GM12878 (cell line): ENCODE data around the gene SLC15A1. TPM values are rescaled to one million over a fixed set of nuclear protein-coding genes. Genes with fewer than 3 reads are reported as not detected.

Source experiments
- ATAC-seq: fragments of 200-7000 bp; cut with Tn5 transposase; 3 replicates; pipeline ENCODE4 v1.9.1; 2020; ENCODE audit warnings: mild to moderate bottlenecking, moderate library complexity
- BruUV-seq: library from RNA; stranded (reverse); fragments of 400-500 nt; replicated peaks from 2 replicates; lab custom pipeline; 2021; lab: Mats Ljungman, UMichigan
- CTCF ChIA-PET: fragments of 300-600 bp; sonication (Branson Sonifier 250); formaldehyde crosslinking; extraction: SDS; loops from one replicate; lab custom pipeline; 2021; ENCODE audit warnings: inconsistent platforms; lab: Yijun Ruan, JAX
- POLR2A ChIA-PET: fragments of 350-600 bp; formaldehyde crosslinking; extraction: SDS; loops from one replicate; lab custom pipeline; 2021; ENCODE audit warnings: inconsistent platforms; lab: Charles Lee
- RAD21 ChIA-PET: fragments of 300-600 bp; sonication (Branson Sonifier 250); formaldehyde crosslinking; loops from one replicate; lab custom pipeline; 2023; ENCODE audit warnings: antibody characterized with exemption; ENCODE audit not compliant: unreplicated experiment; lab: Charles Lee
- SMC1A ChIA-PET: fragments of 300-600 bp; sonication (Branson Sonifier 250); formaldehyde crosslinking; loops from one replicate; lab custom pipeline; 2023; ENCODE audit not compliant: unreplicated experiment, uncharacterized antibody; lab: Charles Lee
- DNase-seq: peaks from one replicate; pipeline ENCODE4 v3.0.0-alpha.2; 2011; ENCODE audit warnings: low read depth, low spot score
- FAIRE-seq: peaks from 3 replicates; lab custom pipeline; 2011; peaks lifted over from hg19 to GRCh38; lab: Jason Lieb, UNC
- H2AFZ ChIP-seq: 2 replicates; pipeline ENCODE4 v1.6.0; 2011; ENCODE audit warnings: low read depth, low read length, control low read depth; ENCODE audit not compliant: control insufficient read depth
- H3K27ac ChIP-seq: 2 replicates; pipeline ENCODE4 v1.5.1; 2011; ENCODE audit warnings: control low read depth; ENCODE audit not compliant: control insufficient read depth, insufficient read depth
- H3K27me3 ChIP-seq, 2 experiments: replicated peaks in 1 of 2; 2 replicates each; pipeline versions ENCODE4 v1.6.0 to v1.6.1; 2011; ENCODE audit warnings: low read length in 1 of 2; ENCODE audit not compliant: control insufficient read depth in 2 of 2, insufficient read depth in 2 of 2
- H3K36me3 ChIP-seq, 2 experiments: 2 replicates each; pipeline ENCODE4 v1.5.1; 2011; ENCODE audit warnings: low read length in 1 of 2; ENCODE audit not compliant: control insufficient read depth in 2 of 2, insufficient read depth in 2 of 2
- H3K4me1 ChIP-seq: 2 replicates; pipeline ENCODE4 v1.6.1; 2011; ENCODE audit warnings: mild to moderate bottlenecking, low read length, moderate library complexity, mixed read lengths; ENCODE audit not compliant: control insufficient read depth, insufficient read depth
- H3K4me2 ChIP-seq: 2 replicates; pipeline ENCODE4 v1.6.0; 2011; ENCODE audit warnings: control low read depth; ENCODE audit not compliant: control insufficient read depth, insufficient read depth
- H3K4me3 ChIP-seq: fragments of 200-600 bp; sonication (generic); 2 replicates; pipeline ENCODE4 v1.5.1; 2016
- H3K79me2 ChIP-seq: 2 replicates; pipeline ENCODE4 v1.6.0; 2011; ENCODE audit warnings: low read length; ENCODE audit not compliant: control insufficient read depth, insufficient read depth
- H3K9ac ChIP-seq: 2 replicates; pipeline ENCODE4 v1.8.0; 2011; ENCODE audit warnings: low read length, control low read depth, mixed read lengths; ENCODE audit not compliant: control insufficient read depth, insufficient read depth
- H3K9me3 ChIP-seq: replicated peaks from 3 replicates; pipeline ENCODE4 v1.5.1; 2011; ENCODE audit warnings: mild to moderate bottlenecking, low read length; ENCODE audit not compliant: control insufficient read depth, insufficient read depth
- H4K20me1 ChIP-seq: 2 replicates; pipeline ENCODE4 v1.6.0; 2011; ENCODE audit not compliant: control insufficient read depth, insufficient read depth
- BCL11A ChIP-seq: IDR thresholded peaks from 2 replicates; pipeline ENCODE4 v1.6.1; 2011; ENCODE audit warnings: low read depth, low read length
- BRCA1 ChIP-seq: IDR thresholded peaks from 2 replicates; pipeline ENCODE4 v1.6.1; 2011; ENCODE audit warnings: low read depth, low read length, improper control_type of control experiment
- CBX5 ChIP-seq: sonication (generic); IDR thresholded peaks from 2 replicates; pipeline ENCODE4 v1.6.1; 2016; ENCODE audit warnings: low read depth, moderate library complexity, mild to moderate bottlenecking, inconsistent platforms
- CTCF ChIP-seq, 3 experiments: IDR thresholded peaks in 2 of 3; conservative IDR thresholded peaks in 1 of 3; 2 replicates each; pipeline ENCODE4 v1.5.1; 2011; ENCODE audit warnings: low read depth in 3 of 3, low read length in 3 of 3, mild to moderate bottlenecking in 3 of 3, control low read depth in 2 of 3, moderate library complexity in 2 of 3, inconsistent platforms in 1 of 3, mixed read lengths in 1 of 3; ENCODE audit not compliant: control insufficient read depth in 2 of 3, insufficient read depth in 1 of 3; ENCODE audit errors: extremely low read depth in 1 of 3
- FOXM1 ChIP-seq: IDR thresholded peaks from 2 replicates; pipeline ENCODE4 v1.6.1; 2012; ENCODE audit warnings: low read depth, mild to moderate bottlenecking, inconsistent platforms, low read length, moderate library complexity
- MEF2A ChIP-seq: IDR thresholded peaks from 2 replicates; pipeline ENCODE4 v1.6.1; 2011; ENCODE audit warnings: low read depth, mild to moderate bottlenecking, low read length, moderate library complexity; ENCODE audit not compliant: insufficient read depth
- MLLT1 ChIP-seq: fragments of 450-650 bp; IDR thresholded peaks from 2 replicates; pipeline ENCODE4 v1.6.1; 2016; ENCODE audit warnings: mild to moderate bottlenecking
- NR2C2 ChIP-seq: IDR thresholded peaks from 2 replicates; pipeline ENCODE4 v1.6.1; 2011; ENCODE audit warnings: borderline replicate concordance, low read depth; ENCODE audit not compliant: control insufficient read depth, insufficient read length
- PAX8 ChIP-seq: fragments of 450-650 bp; IDR thresholded peaks from 2 replicates; pipeline ENCODE4 v1.6.1; 2017; ENCODE audit warnings: mild to moderate bottlenecking, moderate library complexity
- PML ChIP-seq: IDR thresholded peaks from 2 replicates; pipeline ENCODE4 v1.6.1; 2012; ENCODE audit warnings: low read length, inconsistent platforms
- POLR2AphosphoS5 ChIP-seq: IDR thresholded peaks from 2 replicates; pipeline ENCODE4 v1.6.1; 2011; ENCODE audit warnings: mild to moderate bottlenecking, low read length, inconsistent platforms
- RELB ChIP-seq: fragments of 450-650 bp; IDR thresholded peaks from 2 replicates; pipeline ENCODE4 v1.6.1; 2017; ENCODE audit warnings: low read depth, mild to moderate bottlenecking, moderate library complexity
- RUNX3 ChIP-seq: IDR thresholded peaks from 2 replicates; pipeline ENCODE4 v1.6.1; 2012; ENCODE audit warnings: low read length, inconsistent platforms
- SMARCA5 ChIP-seq: fragments of 450-650 bp; IDR thresholded peaks from 2 replicates; pipeline ENCODE4 v1.6.1; 2017; ENCODE audit warnings: mild to moderate bottlenecking
- SP1 ChIP-seq: IDR thresholded peaks from one replicate; pipeline ENCODE4 v1.6.1; 2011; ENCODE audit warnings: low read depth, low read length
- STAT3 ChIP-seq: IDR thresholded peaks from 2 replicates; pipeline ENCODE4 v1.6.1; 2011; ENCODE audit warnings: low read depth, low read length, improper control_type of control experiment
- TARDBP ChIP-seq: IDR thresholded peaks from 2 replicates; pipeline ENCODE4 v1.6.1; 2016; ENCODE audit warnings: borderline replicate concordance
- WGBS: methylation state at CpG from one replicate; pipeline ENCODE4 v1.1.6; 2016; ENCODE audit warnings: low lambda C conversion rate; ENCODE audit not compliant: insufficient replicate concordance, insufficient coverage; ENCODE audit errors: missing lambda C conversion rate; 5-methylcytosine and 5-hydroxymethylcytosine counted together
- in situ Hi-C: fragments of 300-500 bp; cut with MboI; formaldehyde crosslinking; loops from 9 replicates; pipeline ENCODE4 v1.14.3; 2018; ENCODE audit warnings: mixed read lengths
- intact Hi-C: fragments of 100-400 bp; cut with micrococcal nuclease; formaldehyde crosslinking; loops from one replicate; pipeline ENCODE4 v1.14.2; 2022; ENCODE audit not compliant: unreplicated experiment
- polyA plus RNA-seq, 11 experiments: library from polyadenylated mRNA; depleted of rRNA in 4 of 11; unstranded in 6 of 11; stranded (reverse) in 5 of 11; fragments of >200 nt; fragmentation: Nextera tagmentation in 4 of 11; fragmentation: Illumina TruSeq in 1 of 11; extraction: Ambion mirVana in 4 of 11; extraction: Trizol in 1 of 11; gene quantifications; 1 replicate in 1 of 11; 2 replicates in 10 of 11; pipeline versions ENCODE4 v1.2.1 to v1.2.3, GENCODE V29; 2011 to 2016; ENCODE audit warnings: inconsistent platforms in 2 of 11, missing spikeins in 2 of 11, low read depth in 1 of 11
- total RNA-seq, 4 experiments: library from RNA; depleted of rRNA in 3 of 4; stranded (reverse); fragments of >200 nt in 3 of 4; fragmentation: Illumina TruSeq in 1 of 4; extraction: Trizol in 1 of 4; gene quantifications; 2 replicates each; pipeline versions ENCODE4 v1.2.1 to v1.2.3, GENCODE V29; 2013 to 2021
- TF ChIP-seq, protein P1 (sequence below): fragments of 450-650 bp; IDR thresholded peaks from 2 replicates; pipeline ENCODE4 v1.6.1; 2014; ENCODE audit warnings: mild to moderate bottlenecking
- TF ChIP-seq, protein P2 (sequence below): IDR thresholded peaks from 2 replicates; pipeline ENCODE4 v1.6.1; 2012; ENCODE audit warnings: low read depth, low read length, improper control_type of control experiment

Gene SLC15A1
- total and polyA plus RNA-seq, 10 of the 15 experiments (the other 5 are each of a cell fraction or from before 2014, with no cell fraction given): not detected

DNA sequence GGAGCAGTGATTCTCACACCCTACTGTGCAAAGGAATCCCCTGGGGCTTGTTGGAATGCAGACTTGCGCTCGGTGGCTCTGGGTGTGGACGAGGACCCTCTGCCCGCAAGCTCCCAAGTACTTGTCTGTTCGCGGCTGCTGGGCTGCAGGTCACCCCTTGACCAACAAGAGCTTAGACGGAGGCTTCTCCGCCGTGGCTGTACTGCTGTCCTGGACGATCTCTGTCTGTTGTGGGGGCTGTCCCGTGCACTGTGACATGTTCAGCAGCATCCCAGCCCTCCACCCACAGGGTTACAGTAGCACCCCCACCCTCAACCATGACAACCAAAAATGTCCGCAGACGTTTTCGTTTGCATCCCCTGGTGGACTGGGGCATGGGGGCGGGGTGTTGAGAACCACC is 22.9 kb upstream of the SLC15A1 start:
- Histone ChIP-seq H3K36me3 (no peaks in the 10 kb centered on the region), H3K9ac (no peak overlapping the region), H2AFZ (no peak overlapping the region), H3K9me3 (no peaks in the 10 kb centered on the region), H3K79me2 (no peaks in the 10 kb centered on the region), H3K4me1 (no peaks in the 10 kb centered on the region), H3K4me2 (no peak overlapping the region), H3K27ac (no peak overlapping the region), H3K4me3 (no peak overlapping the region)
- 55% methylated on average over 15 of the region's 15 CpGs for WGBS
- no peak for FAIRE-seq
- ChIA-PET SMC1A (no interaction called here), POLR2A (no interaction called here), RAD21 (no interaction called here)
- no peak for DNase-seq
- no TSS peak for BruUV-seq
- ATAC-seq: no peak
- TF ChIP-seq BRCA1 (no peak), PAX8 (no peak), CTCF (IDR thresholded peaks at IDR 0.05 in 2 of 3, conservative IDR thresholded peaks at IDR 0.05 in 1 of 3; ENCODE audit: control insufficient read depth in 2 of 3, extremely low read depth in 1 of 3, insufficient read depth in 1 of 3, low read depth in 3 of 3, low read length in 3 of 3) (no peak), MEF2A (no peak), BCL11A (no peak), RELB (no peak), CBX5 (no peak), FOXM1 (no peak), NR2C2 (no peak), PML (no peak), TARDBP (no peak), SMARCA5 (no peak), SP1 (no peak), STAT3 (no peak), MLLT1 (no peak), POLR2AphosphoS5 (no peak), RUNX3 (no peak)
- TF ChIP-seq, protein P1, sequence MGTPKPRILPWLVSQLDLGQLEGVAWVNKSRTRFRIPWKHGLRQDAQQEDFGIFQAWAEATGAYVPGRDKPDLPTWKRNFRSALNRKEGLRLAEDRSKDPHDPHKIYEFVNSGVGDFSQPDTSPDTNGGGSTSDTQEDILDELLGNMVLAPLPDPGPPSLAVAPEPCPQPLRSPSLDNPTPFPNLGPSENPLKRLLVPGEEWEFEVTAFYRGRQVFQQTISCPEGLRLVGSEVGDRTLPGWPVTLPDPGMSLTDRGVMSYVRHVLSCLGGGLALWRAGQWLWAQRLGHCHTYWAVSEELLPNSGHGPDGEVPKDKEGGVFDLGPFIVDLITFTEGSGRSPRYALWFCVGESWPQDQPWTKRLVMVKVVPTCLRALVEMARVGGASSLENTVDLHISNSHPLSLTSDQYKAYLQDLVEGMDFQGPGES: no peak
- TF ChIP-seq, protein P2, sequence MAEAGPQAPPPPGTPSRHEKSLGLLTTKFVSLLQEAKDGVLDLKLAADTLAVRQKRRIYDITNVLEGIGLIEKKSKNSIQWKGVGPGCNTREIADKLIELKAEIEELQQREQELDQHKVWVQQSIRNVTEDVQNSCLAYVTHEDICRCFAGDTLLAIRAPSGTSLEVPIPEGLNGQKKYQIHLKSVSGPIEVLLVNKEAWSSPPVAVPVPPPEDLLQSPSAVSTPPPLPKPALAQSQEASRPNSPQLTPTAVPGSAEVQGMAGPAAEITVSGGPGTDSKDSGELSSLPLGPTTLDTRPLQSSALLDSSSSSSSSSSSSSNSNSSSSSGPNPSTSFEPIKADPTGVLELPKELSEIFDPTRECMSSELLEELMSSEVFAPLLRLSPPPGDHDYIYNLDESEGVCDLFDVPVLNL: no peak
- TF ChIP-seq, all 136 proteins: peak for 0
- in situ Hi-C loops: no loop called here
- CTCF ChIA-PET: no interaction called here
- H3K27me3 ChIP-seq: no peaks in the 10 kb centered on the region
- intact Hi-C loops: no loop called here
- no peaks in the 10 kb centered on the region for H4K20me1 ChIP-seq
